Inflammatory macrophage (primary cell): ENCODE measurements around the gene PPY.
"Not testable (repeated sequence)": the region's sequence is repeated elsewhere in the genome, so short reads cannot be mapped to it uniquely, and the experiment has no call there.

Experiments
- DNase-seq, 2 donors: peaks; one replicate each; pipeline ENCODE4 v3.0.0-alpha.2; 2020 to 2022

Gene PPY

GRCh38 chr17:43901861-43902589 is 40.3 kb downstream of the PPY start:
- no peak for DNase-seq

- no peak for DNase-seq
Measured at GRCh38 chr17:43900858-43901754, 41.2 kb downstream of the PPY start.

GRCh38 chr17:43900183-43900857 is 42.0 kb downstream of the PPY start:
- DNase-seq, result peak; percentile 79 to 83

- DNase-seq, result no peak
Measured at GRCh38 chr17:43898446-43898845, 43.8 kb downstream of the PPY start.

- no peak for DNase-seq
Measured at GRCh38 chr17:43897831-43898230, 44.4 kb downstream of the PPY start.

- not testable (repeated sequence) for DNase-seq
Measured at GRCh38 chr17:43894494-43894893, 47.8 kb downstream of the PPY start.

- DNase-seq, result no peak
Measured at GRCh38 chr17:43892647-43892952, 49.7 kb downstream of the PPY start.

- DNase-seq, result no peak
Measured at GRCh38 chr17:43891851-43892646, 50.2 kb downstream of the PPY start.
